RPMI7951 (cell line): ENCODE measurements around the gene MRPL12. TPM values are rescaled to one million over a fixed set of nuclear protein-coding genes. Genes with fewer than 3 reads are reported as not detected.

ENCODE experiments used
- DNase-seq: peaks from one replicate; pipeline ENCODE4 v3.0.0-alpha.2; 2012; ENCODE audit warnings: low read depth
- total RNA-seq: library from RNA; depleted of rRNA; stranded (reverse); fragments of >200 nt; shearing (Covaris generic); gene quantifications from 2 replicates; pipeline ENCODE4 v1.2.3, GENCODE V29; 2014; rRNA removed

Gene MRPL12
- total RNA-seq, 1 experiment from 2014 or later: 13.0 TPM

DNA sequence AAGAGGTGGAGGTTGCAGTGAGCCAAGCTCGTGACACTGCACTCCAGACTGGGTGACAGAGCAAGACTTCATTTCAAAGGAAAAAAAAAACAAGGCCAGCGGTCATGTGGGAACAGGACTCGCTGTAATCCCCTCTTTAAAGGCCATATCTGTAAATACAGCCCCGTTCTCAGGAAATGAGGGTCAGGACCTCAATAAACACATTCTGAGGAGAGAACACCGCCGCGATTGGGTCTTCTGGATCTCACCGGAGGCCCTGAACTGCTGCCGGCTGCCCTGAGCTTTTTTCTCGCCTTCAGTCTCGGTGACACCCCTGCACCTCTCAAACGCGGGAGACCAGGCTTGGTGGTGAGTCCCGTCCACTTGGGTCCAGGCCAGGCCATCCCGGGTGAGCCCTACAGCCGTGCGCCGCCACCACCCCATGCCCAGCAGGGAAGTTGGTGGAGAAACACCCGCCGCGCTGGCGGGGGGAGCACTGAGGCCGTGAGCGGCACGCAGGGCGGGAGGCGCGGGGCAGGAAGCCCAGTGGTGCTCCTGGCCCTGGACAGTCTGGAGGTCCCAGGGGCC is 37.3 kb downstream of the MRPL12 start:
- DNase-seq: no peak

DNA sequence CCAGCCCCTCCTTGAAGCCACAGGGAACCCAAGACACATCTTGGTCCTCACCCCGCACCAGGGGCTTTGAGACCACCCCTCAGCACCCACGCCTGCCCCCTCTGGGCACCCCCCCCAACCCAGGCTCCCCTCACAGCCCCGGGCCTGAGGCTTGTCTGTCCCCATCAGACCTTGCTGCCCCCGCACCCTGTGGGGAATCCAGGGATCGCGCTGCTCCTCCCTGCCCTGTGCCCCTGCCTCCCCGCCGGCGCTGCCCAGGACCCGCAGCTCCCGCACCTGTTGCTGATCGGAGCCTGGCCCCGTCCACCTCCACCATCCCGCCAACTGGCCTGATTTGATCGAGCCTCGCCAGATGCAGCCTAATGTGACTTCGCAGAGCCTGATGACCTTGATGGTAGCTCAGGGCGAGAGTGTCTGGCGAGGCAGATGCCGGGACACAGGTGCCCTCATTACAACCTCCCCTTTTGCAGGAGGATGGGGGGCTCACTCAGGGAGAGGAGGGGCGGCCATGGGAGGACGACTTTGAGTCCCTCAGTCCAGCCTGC is 38.0 kb downstream of the MRPL12 start:
- DNase-seq: no peak

DNA sequence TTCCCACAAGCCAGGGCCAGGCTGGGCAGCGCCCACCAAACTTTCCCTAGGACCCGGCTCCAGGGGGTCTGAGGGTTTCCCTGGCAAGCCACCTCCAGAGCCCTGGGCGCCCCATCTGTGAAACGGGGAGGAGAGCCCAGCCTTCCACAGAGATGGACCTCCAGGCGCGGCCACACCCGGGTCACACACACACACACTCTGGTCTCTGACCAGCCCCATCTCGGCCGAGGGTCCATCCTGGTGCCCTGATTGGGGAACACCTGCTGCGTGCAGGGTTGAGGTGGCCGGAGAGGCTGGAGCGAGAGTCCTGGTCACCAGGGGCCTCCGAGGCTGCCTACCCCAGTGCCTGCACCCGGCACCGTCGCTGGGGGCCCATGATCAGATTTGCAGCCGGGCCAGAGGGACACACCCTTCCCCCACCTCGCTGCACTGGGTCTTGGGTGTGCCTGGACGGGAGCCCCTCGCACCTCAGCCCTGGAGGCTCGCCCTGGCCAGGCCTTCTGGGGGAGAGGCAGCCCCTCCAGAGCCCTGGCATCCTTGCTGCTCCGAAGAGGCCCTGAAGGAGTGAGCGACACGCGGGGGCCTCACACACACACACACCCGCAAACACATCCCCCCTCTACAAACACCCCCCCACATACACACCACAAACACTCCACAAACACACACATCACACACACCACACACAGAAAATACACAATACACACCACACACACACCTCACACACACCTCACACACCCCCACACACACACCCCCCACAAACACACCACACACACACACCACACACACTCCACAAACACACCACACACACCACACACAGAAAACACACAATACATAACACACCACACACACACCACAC is 38.7 kb downstream of the MRPL12 start:
- DNase-seq: peak; percentile 17

Other genes starting within 250 kb of the MRPL12 start
- 1,818 and 2,136 TPM in 2 replicates for gene ACTG1, start 190.6 kb upstream of the MRPL12 start, total RNA-seq
- gene FSCN2, start 175.0 kb upstream of the MRPL12 start, total RNA-seq: not detected in 2 replicates
- 8.2 and 13.0 TPM in 2 replicates for gene FAAP100, start 151.0 kb upstream of the MRPL12 start, total RNA-seq
- gene NPLOC4, start 66.3 kb upstream of the MRPL12 start, total RNA-seq: 26.9 and 30.8 TPM in 2 replicates
- 1.3 and 2.1 TPM in 2 replicates for gene TSPAN10, start 66.2 kb upstream of the MRPL12 start, total RNA-seq
- 0.29 TPM in 1 of 2 replicates, not detected in the other for gene PDE6G, start 46.8 kb upstream of the MRPL12 start, total RNA-seq
- gene OXLD1, start 36.8 kb upstream of the MRPL12 start, total RNA-seq: 36.5 and 54.0 TPM in 2 replicates
- 7.7 and 14.1 TPM in 2 replicates for gene CCDC137, start 36.6 kb upstream of the MRPL12 start, total RNA-seq
- 28.6 and 30.9 TPM in 2 replicates for gene ARL16, start 19.6 kb upstream of the MRPL12 start, total RNA-seq
- gene HGS, start 19.4 kb upstream of the MRPL12 start, total RNA-seq: 42.4 and 47.5 TPM in 2 replicates
- 45.9 and 53.0 TPM in 2 replicates for gene SLC25A10, start 8.9 kb downstream of the MRPL12 start, total RNA-seq
- not detected in 2 replicates for gene GCGR, start 100.8 kb downstream of the MRPL12 start, total RNA-seq
- gene MCRIP1, start 129.9 kb downstream of the MRPL12 start, total RNA-seq: 34.1 and 48.1 TPM in 2 replicates
- not detected in 2 replicates for gene PPP1R27, start 131.7 kb downstream of the MRPL12 start, total RNA-seq
- gene P4HB, start 157.2 kb downstream of the MRPL12 start, total RNA-seq: 666 and 757 TPM in 2 replicates
- 137 and 170 TPM in 2 replicates for gene ARHGDIA, start 168.0 kb downstream of the MRPL12 start, total RNA-seq
- 159 and 274 TPM in 2 replicates for gene ALYREF, start 188.2 kb downstream of the MRPL12 start, total RNA-seq
- 241 and 342 TPM in 2 replicates for gene ANAPC11, start 188.4 kb downstream of the MRPL12 start, total RNA-seq
- gene NPB, start 198.9 kb downstream of the MRPL12 start, total RNA-seq: 3.7 and 3.9 TPM in 2 replicates
- gene PCYT2, start 208.0 kb downstream of the MRPL12 start, total RNA-seq: 39.7 and 45.7 TPM in 2 replicates
- 10.0 and 10.1 TPM in 2 replicates for gene SIRT7, start 214.8 kb downstream of the MRPL12 start, total RNA-seq
- gene MAFG, start 224.4 kb downstream of the MRPL12 start, total RNA-seq: 10.1 TPM in 2 replicates
- gene PYCR1, start 233.9 kb downstream of the MRPL12 start, total RNA-seq: 36.4 and 53.4 TPM in 2 replicates
- not detected in 2 replicates for gene MYADML2, start 243.9 kb downstream of the MRPL12 start, total RNA-seq